Stimulated activated CD4-positive, alpha-beta T cell treated with anti-CD3 and anti-CD28 coated beads, TNF-alpha, amount 100 ng/mL, for 4 hours (primary cell): Measurements from ENCODE around the gene NECAB3.

Source experiments
- DNase-seq, 3 experiments: peaks; one replicate each; pipeline ENCODE4 v3.0.0-alpha.2; 2020; ENCODE audit warnings: low read depth in 3 of 3

NECAB3 gene

DNA sequence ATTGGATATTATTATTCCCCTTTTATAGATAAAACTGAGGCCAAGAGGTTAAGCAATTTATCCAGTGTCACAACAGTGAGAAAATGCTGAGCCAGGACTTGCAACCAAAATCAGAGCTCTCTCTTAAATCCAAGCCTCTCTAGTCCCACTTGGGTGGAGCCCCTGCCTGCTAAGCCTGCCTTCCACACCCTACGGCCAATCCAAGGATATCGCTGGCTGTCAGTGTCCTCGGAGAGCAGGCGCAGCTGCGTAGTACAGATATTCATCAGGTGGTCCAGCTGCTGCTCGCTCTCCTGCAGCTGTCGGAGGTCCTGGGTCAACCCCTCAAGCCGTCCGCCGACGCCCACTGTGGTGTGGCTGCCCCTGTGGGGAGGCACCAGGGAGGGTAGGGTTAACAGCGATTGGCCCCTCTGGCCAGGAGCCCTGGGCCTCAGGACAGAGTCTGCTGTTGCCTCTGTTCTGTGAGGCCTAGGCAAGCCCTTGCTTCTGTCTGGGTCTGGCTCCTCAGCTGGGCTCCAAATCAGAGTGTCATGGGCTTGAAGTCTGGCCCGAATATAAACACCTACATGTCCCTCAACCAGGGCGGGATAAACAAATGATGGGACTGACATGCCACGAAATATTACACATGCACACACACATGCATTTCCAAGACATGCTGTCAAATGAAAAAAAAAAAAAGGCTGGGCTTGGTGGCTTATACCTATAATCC lies 3.9 kb upstream of the NECAB3 start:
- no peak for DNase-seq

DNA sequence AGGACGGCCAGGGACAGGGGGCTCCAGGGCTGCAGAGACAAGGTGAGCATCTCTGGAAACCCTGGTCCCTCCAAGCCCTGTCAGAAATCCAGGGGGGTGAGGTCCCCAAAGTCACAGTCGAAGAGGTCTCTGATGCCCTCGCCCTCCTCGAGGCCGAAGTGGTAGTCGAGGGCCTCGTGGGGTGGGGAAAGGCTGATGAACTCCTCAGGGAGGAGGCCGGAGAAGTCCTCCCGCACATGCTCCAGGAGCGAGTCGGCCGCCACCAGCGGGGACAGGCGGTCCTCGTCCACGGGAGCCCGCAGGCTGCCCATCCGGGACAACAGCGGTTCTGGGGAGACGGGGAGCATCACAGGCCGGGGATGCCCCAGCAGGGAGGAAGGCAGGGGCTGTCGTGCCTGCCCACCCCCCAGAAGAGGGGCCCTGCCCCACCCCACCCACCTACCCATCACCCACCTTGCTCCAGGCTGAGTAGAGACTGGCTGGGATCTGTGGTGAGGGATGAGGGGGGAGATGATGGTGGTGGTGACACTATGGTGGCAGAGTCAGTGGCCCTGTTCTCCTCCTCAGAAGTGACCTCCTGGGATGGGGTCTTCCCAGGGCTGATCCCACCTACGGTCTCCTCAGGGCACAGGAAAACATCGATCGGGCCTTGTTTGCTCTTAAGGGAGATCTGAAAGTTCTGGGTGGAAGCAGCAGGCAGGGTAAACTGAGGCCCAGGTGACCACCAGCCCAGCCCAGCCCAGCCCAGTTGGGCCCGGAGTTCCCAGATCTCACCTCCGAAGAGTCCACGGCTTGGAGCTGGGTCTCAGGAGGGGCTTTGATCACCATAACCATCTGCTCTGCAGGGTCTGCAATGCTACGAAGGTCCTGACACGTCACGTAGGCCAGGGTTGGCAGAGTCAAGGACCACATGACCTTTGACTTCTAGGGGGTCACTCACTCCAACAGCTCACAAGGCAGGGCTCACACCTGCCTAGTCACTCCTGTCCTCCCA lies 2.7 kb upstream of the NECAB3 start:
- DNase-seq, result no peak

DNA sequence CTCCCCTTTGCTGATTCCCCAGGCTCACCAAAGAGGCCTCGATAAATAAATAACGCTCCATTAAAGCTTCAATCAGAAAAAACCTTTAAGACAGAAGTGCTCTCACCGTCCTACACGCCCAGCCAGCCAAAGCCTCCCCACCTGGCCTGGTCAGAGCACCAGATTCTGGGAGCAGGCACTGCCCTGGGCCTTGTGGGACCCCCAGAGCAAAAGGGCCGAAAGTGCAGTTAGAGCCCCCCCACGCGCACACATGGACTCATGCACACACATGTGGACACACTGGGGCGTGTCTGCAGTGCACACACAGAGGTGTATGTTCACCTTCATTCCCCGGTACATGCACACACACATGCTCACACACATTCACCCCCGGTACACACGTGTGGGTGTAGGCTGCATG lies 1.9 kb upstream of the NECAB3 start:
- DNase-seq, result no peak

DNA sequence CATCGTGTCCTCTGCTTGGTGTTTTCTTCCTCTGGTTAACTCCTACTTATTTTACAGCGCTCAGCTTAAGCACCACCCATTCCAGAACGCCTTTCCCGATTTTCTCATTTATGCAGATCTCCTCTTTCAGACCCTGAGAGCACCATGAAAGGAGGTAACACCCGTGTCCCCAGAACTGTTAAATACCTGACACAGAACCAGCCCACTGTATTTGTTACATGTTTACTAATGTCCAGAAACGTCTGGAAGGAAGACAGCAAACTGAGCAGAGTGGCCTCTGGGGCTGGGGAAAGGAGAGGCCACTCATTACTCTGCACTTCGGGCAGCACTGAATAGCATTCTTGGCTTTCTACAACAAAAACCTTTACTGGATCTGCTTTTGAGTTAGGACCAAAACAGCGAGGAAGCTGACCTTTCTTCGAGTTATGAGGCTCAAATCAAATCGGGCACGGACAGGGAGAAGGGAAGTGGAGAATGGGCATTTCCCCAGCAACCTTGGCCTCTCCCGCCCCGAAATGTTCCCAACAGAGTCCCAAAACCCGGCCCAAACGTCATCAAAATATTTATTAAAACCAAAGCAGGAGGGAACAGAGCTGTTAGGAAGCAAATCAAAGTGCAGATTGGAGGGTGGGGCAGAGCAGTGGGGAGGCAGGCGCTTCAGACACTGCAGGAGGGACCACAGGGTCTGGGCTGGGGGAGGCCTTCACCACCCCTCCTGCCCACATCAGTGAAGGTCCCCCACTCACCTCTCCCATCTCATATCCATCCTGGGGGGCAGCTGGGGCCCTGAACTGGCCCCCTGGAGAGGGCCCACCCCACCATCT lies 1.1 kb upstream of the NECAB3 start:
- DNase-seq, result no peak

DNA sequence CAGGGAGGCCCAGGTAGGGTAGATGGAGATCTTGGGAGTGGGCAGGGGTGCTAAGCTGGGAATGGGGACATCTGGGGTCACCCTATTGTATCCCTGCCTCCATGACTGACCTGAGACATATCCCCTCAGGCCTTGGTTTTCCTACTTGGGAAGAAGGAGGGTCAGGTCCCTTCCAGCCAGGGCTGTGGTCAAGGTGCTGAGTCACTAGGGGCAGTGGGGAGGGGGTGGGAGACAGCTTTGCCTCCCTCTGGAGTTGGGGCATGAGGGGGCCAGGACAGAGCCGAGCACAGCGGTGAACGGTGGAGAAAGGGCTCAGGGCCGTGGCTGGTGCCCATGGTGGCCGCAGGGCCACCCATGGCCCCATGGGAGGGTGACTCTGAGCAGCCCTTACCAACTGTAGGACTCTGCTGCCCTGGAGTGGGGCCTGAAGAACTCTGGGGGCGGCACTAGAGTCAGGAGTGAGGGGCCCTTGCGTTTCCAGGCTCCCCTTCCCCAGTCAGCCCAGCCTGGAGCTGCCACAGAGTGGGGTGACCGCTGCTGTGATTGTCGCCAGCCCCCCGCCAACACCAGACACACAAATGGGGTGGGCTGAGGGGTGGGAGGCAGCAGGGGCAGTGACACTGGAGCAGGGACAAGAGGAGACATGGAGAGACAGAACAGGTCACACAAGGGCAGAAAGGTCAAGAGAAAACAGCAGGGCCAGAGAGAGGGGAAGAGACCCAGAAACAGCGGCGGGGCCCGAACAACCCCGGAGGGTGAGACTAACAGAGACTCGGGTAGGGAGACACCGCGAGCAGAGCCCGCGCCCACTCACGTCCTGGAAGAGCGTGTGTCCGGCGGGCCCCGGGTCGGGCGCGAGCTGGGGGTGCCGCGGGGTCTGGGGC lies 576 bp downstream of the NECAB3 start:
- DNase-seq, result no peak

- no peak for DNase-seq
Measured at GRCh38 chr20:33673114-33673409, 1.2 kb downstream of the NECAB3 start.

DNA sequence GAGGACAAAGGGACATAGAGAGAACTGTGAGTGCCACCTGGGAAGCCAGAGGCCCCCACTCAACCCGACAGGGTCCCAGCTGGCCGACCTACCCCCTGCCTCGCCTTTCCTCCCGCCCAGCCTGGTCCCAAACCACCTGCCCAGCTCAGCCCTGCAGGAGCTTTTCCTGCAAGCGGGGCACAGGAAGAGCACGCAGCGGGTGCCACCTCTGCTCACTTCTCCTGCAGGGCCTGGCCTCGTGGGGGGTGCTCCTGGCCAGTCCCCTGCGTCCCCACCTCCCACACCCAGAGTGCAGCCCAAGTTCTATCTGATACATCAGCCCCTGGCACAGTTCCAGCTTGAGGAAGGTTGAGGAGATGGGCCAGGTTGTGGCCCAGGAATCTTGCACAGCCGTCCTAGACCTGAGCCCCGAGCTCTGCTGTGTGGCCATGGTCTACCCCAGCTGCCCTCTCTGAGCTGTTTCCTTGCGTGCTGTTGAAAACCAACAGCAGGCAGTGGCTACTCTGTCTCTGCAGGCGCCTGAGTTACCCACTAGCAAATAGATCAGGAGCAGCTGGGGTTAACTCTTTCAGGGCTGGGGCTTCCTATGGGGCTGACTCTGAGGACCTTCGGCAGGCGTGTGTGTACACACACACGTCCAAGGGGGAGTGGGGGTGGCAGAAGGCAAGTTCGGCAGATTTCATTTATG lies 1.7 kb downstream of the NECAB3 start:
- no peak for DNase-seq

DNA sequence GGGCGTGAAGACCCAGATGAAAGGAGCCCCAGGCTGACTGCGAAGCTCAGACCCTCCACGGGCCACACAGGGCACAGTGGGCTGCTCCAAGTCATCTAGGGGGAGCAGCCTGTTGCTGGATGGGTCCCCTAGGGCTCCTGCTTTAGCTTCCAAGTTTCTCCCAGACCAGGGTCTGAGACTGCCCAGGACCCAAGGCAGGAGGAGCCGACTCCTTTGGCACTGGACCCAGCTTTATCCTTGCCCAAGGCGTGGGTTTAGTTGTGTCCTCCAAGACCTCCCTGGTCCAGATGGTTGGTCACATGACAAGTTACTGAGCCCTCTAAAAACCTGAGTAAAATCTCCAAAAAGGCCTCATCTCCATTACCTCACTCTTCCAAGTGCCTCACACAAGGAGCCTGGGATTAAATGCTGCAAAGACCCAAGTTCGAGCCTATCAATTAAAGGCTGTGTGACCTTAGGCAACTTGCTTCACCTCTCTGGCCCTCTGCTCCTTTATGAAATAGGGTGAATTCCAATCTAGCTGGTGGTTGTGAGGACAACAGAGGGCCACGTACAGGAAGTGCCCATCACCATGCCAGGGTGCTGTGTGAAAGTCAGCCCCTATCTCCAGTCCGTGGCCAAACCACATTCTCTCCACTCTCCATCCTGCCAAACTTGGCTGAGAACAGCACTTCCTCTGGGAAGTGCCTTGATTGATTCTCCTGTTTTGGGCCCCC lies 2.5 kb downstream of the NECAB3 start:
- no peak for DNase-seq

DNA sequence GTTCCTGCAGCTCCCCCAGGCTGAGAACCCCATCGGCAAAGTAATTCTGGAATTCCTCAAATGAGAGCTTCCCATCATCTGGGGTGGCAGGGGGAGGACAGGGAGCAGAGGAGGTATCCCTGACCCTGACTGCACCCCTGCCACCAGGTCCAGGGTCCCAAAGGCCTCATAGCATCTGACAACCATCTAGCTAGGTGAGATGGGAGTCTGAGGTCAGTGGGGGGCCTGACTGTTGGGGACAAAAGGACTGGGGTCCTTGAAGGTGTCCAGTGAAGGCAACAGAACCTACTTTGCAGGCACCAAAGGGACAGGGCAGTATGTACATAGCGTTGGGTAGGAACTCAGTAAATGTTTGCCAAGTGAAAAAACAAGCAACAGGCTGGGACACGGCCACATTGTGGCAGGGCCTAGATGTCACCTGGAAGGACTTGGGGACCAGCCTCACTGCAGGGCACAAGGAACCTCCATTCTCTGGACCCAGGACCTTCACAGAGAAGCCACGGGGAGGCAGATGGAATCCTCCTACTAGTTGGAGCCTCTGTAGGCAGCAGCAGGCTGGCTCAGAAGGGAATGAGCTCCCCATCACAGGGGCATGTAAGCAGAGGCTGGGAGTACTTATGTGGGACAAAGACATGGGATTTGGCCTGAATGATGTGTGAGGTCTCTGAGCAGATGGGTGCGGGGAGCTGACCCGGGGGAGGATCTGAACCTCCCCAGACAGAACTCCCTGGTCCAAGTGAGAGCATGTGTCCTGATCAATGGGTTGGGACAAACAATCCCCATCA lies 3.3 kb downstream of the NECAB3 start:
- no peak for DNase-seq

DNA sequence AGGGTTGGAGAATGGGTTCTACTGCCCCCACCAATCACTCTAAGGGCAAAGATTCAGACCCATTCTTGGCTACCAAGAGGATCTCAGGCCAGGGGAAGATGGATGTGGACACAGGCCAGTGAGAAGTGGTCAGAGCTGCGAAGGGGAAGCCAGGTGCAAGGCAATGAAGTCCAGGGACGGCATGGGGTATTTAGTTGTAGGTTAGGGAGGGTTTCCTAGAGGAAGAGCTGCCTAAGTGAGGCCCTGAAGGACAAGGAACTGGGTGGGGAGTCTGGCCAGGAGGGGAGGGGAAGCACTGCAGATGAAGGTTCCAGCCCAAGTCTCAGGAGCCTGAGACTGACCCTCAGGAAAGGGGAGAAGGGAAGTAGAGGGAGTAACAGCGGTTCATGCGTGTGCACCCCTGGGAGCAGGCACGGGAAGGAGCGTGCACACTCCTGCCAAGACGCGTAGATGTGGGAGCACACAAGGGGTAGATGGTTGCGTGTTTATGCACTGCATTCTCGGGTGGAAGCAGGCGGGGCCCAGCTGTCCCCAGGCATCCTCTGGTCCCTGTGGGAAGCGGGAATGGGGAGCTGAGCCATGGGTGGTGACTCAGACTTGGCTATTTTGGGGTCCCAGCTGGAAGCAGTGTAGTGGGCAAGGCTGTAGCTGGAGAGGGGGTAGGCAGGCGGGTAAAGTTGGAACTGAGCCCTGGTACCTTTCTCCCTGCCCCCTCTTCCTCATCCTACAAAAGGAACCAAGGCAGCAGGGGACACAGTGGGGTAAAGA lies 4.2 kb downstream of the NECAB3 start:
- no peak for DNase-seq

DNA sequence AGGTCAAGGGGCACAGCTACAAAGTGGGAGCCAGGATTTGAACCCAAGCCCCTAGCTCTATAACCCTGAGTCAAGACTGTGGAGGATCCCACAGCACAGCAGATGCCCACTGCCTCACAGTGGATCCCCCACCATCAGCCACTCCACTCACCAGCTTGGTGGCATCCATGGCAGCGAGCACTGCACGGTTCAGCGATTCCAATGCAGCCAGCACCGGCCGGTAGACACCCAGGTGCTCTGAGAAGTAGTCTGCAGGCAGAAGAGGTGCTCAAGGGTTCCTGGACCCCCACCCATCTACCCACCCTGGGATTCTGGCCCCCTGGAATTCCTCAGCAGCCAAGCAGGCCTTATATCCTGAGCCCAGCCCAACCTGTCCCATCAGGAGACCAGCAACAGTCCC lies 5.0 kb downstream of the NECAB3 start:
- no peak for DNase-seq

GRCh38 chr20:33668466-33669155 lies 5.6 kb downstream of the NECAB3 start:
- no peak for DNase-seq

GRCh38 chr20:33667676-33668465 lies 6.4 kb downstream of the NECAB3 start:
- peak; percentile 46 to 60 (median 53) for DNase-seq

DNA sequence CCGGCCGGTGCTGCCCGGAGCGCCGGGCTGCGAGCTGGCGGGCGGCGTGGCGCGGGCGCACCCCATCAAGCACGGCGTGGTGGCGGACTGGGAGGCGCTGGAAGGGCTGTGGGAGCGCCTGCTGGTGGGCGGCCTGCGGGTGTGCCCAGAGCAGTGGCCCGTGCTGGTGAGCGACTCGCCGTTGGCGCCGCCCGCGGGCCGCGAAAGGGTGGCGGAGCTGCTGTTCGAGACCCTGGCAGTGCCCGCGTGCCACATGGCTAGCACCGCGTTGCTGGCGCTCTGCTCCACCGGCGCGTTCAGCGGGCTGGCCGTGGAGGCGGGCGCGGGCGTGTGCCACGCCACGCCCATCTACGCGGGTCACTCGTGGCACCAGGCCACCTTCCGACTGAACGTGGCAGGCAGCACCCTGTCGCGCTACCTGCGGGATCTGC lies 7.0 kb downstream of the NECAB3 start:
- peak in 2 of 3 experiments; percentile 28 to 43 for DNase-seq

GRCh38 chr20:33666293-33667244 lies 7.7 kb downstream of the NECAB3 start, which contains the start of gene ACTL10:
Gene ACTL10, plus strand, starts transcription at chr20:33666943. Its CDS starts 555 bp downstream, at chr20:33667498.
- peak; percentile 61 to 71 (median 68) for DNase-seq

GRCh38 chr20:33664762-33665144 lies 9.5 kb downstream of the NECAB3 start:
- DNase-seq, result no peak
